22Rv1 (cell line): ENCODE results near the gene AKT3.

ENCODE experiments used
- ZFX ChIP-seq: fragments of 450-650 bp; IDR thresholded peaks from 2 replicates; pipeline ENCODE4 v1.6.1; 2017; ENCODE audit warnings: antibody characterized with exemption, borderline replicate concordance
- TF ChIP-seq, protein P1 (sequence below): fragments of 450-650 bp; IDR thresholded peaks from 2 replicates; pipeline ENCODE4 v1.5.1; 2017; ENCODE audit warnings: mild to moderate bottlenecking

DNA sequence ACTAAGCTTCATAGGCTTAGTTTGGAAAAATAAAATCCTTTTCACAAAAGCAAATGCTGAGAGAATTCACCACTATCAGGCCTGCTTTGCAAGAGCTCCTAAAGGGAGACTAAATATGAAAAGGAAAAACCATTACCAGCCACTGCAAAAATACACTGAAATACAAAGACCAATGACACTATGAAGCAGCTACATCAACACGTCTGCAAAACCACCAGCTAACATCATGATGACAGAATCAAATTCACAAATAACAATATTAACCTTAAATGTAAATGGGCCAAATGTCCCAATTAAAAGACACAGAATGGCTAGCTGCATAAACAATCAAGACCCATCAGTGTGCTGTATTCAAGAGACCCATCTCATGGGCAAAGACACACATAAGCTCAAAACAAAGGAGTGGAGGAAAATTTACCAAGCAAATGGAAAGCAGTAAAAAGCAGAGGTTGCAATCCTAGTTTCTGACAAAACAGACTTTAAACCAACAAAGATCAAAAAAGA, 28.8 kb downstream of the AKT3 start:
- TF ChIP-seq, protein P1, sequence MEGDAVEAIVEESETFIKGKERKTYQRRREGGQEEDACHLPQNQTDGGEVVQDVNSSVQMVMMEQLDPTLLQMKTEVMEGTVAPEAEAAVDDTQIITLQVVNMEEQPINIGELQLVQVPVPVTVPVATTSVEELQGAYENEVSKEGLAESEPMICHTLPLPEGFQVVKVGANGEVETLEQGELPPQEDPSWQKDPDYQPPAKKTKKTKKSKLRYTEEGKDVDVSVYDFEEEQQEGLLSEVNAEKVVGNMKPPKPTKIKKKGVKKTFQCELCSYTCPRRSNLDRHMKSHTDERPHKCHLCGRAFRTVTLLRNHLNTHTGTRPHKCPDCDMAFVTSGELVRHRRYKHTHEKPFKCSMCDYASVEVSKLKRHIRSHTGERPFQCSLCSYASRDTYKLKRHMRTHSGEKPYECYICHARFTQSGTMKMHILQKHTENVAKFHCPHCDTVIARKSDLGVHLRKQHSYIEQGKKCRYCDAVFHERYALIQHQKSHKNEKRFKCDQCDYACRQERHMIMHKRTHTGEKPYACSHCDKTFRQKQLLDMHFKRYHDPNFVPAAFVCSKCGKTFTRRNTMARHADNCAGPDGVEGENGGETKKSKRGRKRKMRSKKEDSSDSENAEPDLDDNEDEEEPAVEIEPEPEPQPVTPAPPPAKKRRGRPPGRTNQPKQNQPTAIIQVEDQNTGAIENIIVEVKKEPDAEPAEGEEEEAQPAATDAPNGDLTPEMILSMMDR, result no peak
- no peak for TF ChIP-seq ZFX
